PFSK-1 (cell line): ENCODE results near the gene SLC9B1.

Experiments
- POLR2AphosphoS5 ChIP-seq: IDR thresholded peaks from 2 replicates; pipeline ENCODE4 v1.6.1; 2012; ENCODE audit warnings: low read depth, mild to moderate bottlenecking, control low read depth, low read length, moderate library complexity
- REST ChIP-seq, 2 experiments: IDR thresholded peaks; 2 replicates each; pipeline versions ENCODE4 v1.6.1 to v1.8.0; 2011 to 2012; ENCODE audit warnings: low read depth in 2 of 2, low read length in 2 of 2, control low read depth in 1 of 2, inconsistent platforms in 1 of 2, mild to moderate bottlenecking in 1 of 2, moderate library complexity in 1 of 2; ENCODE audit not compliant: insufficient read depth in 1 of 2
- TAF1 ChIP-seq: IDR thresholded peaks from 2 replicates; pipeline ENCODE4 v1.6.1; 2012; ENCODE audit warnings: low read length, control low read depth, borderline replicate concordance; ENCODE audit not compliant: insufficient read depth

- TF ChIP-seq POLR2AphosphoS5 (no peak), REST (IDR thresholded peaks at IDR 0.05; ENCODE audit: insufficient read depth in 1 of 2, low read depth in 2 of 2, low read length in 2 of 2) (no peak), TAF1 (no peak)
Measured at GRCh38 chr4:102883278-102883677, 136.2 kb downstream of the SLC9B1 start.
